Endothelial cell of umbilical vein (primary cell): Measurements from ENCODE around the gene ZNF764. TPM values are rescaled to one million over a fixed set of nuclear protein-coding genes. Genes with fewer than 3 reads are reported as not detected.
A peak's percentile ranks its signal among the peaks of the same experiment; 100 is the strongest.

Experiments used
- BruUV-seq: library from RNA; stranded (reverse); fragments of 400-500 nt; replicated peaks from 2 replicates; lab custom pipeline; 2021; lab: Mats Ljungman, UMichigan
- CTCF ChIA-PET: fragments of 300-600, 350-600 bp; sonication (Branson Sonifier 250); formaldehyde crosslinking; loops from one replicate; lab custom pipeline; 2021; ENCODE audit warnings: antibody characterized with exemption, inconsistent platforms; lab: Charles Lee
- POLR2A ChIA-PET: fragments of 300-600, 350-600 bp; sonication (Branson Sonifier 250); formaldehyde crosslinking; loops from one replicate; lab custom pipeline; 2021; ENCODE audit warnings: antibody characterized with exemption, inconsistent platforms; lab: Charles Lee
- DNase-seq: peaks from one replicate; pipeline ENCODE4 v3.0.0-alpha.2; 2011; ENCODE audit warnings: low read depth, low spot score
- FAIRE-seq: peaks from 2 replicates; lab custom pipeline; 2011; peaks lifted over from hg19 to GRCh38; lab: Jason Lieb, UNC
- H2AFZ ChIP-seq: 2 replicates; pipeline ENCODE4 v1.6.0; 2012; ENCODE audit warnings: low read depth, low read length, control low read depth, inconsistent platforms
- H3K27ac ChIP-seq: 2 replicates; pipeline ENCODE4 v1.5.1; 2011; ENCODE audit warnings: low read depth, mild to moderate bottlenecking, control low read depth, low read length, moderate library complexity; ENCODE audit not compliant: insufficient read depth
- H3K27me3 ChIP-seq, 2 experiments: 2 replicates each; pipeline versions ENCODE4 v1.6.0 to v1.6.1; 2011; ENCODE audit warnings: low read length in 2 of 2, mixed read lengths in 1 of 2; ENCODE audit not compliant: control insufficient read depth in 2 of 2, insufficient read depth in 2 of 2
- H3K36me3 ChIP-seq, 2 experiments: 2 replicates in 1 of 2; 3 replicates in 1 of 2; pipeline ENCODE4 v1.5.1; 2011; ENCODE audit warnings: low read length in 2 of 2, mild to moderate bottlenecking in 1 of 2, moderate library complexity in 1 of 2; ENCODE audit not compliant: control insufficient read depth in 2 of 2, insufficient read depth in 2 of 2; ENCODE audit errors: extremely low read depth in 1 of 2
- H3K4me1 ChIP-seq: 3 replicates; pipeline ENCODE4 v1.5.1; 2011; ENCODE audit warnings: mild to moderate bottlenecking, low read length; ENCODE audit not compliant: control insufficient read depth, insufficient read depth; ENCODE audit errors: extremely low read depth
- H3K4me2 ChIP-seq: 2 replicates; pipeline ENCODE4 v1.6.1; 2011; ENCODE audit warnings: low read length, control low read depth, mixed read lengths; ENCODE audit not compliant: insufficient read depth
- H3K4me3 ChIP-seq, 3 experiments: fragments of 200-600 bp in 1 of 3; sonication (generic), shearing (Covaris generic) in 1 of 3; replicated peaks in 1 of 3; 2 replicates each; pipeline ENCODE4 v1.5.1; 2011 to 2016; ENCODE audit warnings: control low read depth in 3 of 3, low read length in 3 of 3, mild to moderate bottlenecking in 2 of 3, inconsistent platforms in 1 of 3, low read depth in 1 of 3, moderate library complexity in 1 of 3; ENCODE audit not compliant: insufficient read depth in 1 of 3
- H3K79me2 ChIP-seq: 2 replicates; pipeline ENCODE4 v1.6.0; 2012; ENCODE audit warnings: low read length, inconsistent platforms; ENCODE audit not compliant: control insufficient read depth, insufficient read depth
- H3K9ac ChIP-seq: replicated peaks from 2 replicates; pipeline ENCODE3; 2011; ENCODE audit warnings: low read length, control low read depth; ENCODE audit not compliant: insufficient read depth; ENCODE audit errors: extremely low read depth
- H3K9me1 ChIP-seq: replicated peaks from 3 replicates; pipeline ENCODE4 v1.6.0; 2011; ENCODE audit warnings: mild to moderate bottlenecking, low read length; ENCODE audit not compliant: control insufficient read depth, insufficient read depth; ENCODE audit errors: extremely low read depth
- H3K9me3 ChIP-seq: replicated peaks from 2 replicates; pipeline ENCODE4 v1.5.1; 2012; ENCODE audit warnings: low read length, inconsistent platforms; ENCODE audit not compliant: control insufficient read depth, insufficient read depth
- H4K20me1 ChIP-seq: replicated peaks from 2 replicates; pipeline ENCODE3; 2011; ENCODE audit warnings: mild to moderate bottlenecking, low read length; ENCODE audit not compliant: control insufficient read depth, insufficient read depth; ENCODE audit errors: extremely low read depth
- EZH2 ChIP-seq: IDR thresholded peaks from 2 replicates; pipeline ENCODE4 v1.6.1; 2012; ENCODE audit warnings: borderline replicate concordance, low read depth, mild to moderate bottlenecking, moderate library complexity, low read length, inconsistent platforms; ENCODE audit not compliant: severe bottlenecking
- FOS ChIP-seq: IDR thresholded peaks from 2 replicates; pipeline ENCODE4 v1.6.1; 2011; ENCODE audit warnings: mild to moderate bottlenecking, low read length, moderate library complexity, borderline replicate concordance; ENCODE audit not compliant: insufficient read depth
- GATA2 ChIP-seq: IDR thresholded peaks from 2 replicates; pipeline ENCODE4 v1.7.0; 2011; ENCODE audit warnings: low read depth, mild to moderate bottlenecking, moderate library complexity, mixed read lengths, low read length; ENCODE audit not compliant: insufficient read length, insufficient read depth
- JUN ChIP-seq: IDR thresholded peaks from 2 replicates; pipeline ENCODE4 v1.6.1; 2011; ENCODE audit warnings: borderline replicate concordance, low read depth; ENCODE audit not compliant: insufficient read length, insufficient read depth
- MYC ChIP-seq: IDR thresholded peaks from one replicate; pipeline ENCODE4 v1.6.1; 2011; ENCODE audit warnings: mild to moderate bottlenecking, low read depth, low read length
- POLR2A ChIP-seq: IDR thresholded peaks from 2 replicates; pipeline ENCODE4 v1.6.1; 2012; ENCODE audit warnings: low read depth, mild to moderate bottlenecking, control low read depth, low read length
- POLR2AphosphoS5 ChIP-seq: IDR thresholded peaks from 2 replicates; pipeline ENCODE4 v1.6.1; 2012; ENCODE audit warnings: low read depth, mild to moderate bottlenecking, control low read depth, low read length, moderate library complexity; ENCODE audit not compliant: insufficient read depth
- dilution Hi-C: fragments of 300-500 bp; cut with MboI; formaldehyde crosslinking; loops from one replicate; pipeline ENCODE4 v1.15.0; 2019; ENCODE audit warnings: low sequenced_read_pairs; ENCODE audit not compliant: extremely low pct_ligation_motif_present
- intact Hi-C: fragments of 100-400 bp; cut with micrococcal nuclease; formaldehyde crosslinking; loops from one replicate; pipeline ENCODE4 v1.10.0; 2022
- polyA plus RNA-seq, 4 experiments: library from polyadenylated mRNA; depleted of rRNA in 3 of 4; stranded (reverse) in 3 of 4; unstranded in 1 of 4; fragments of >200 nt; gene quantifications; 2 replicates each; pipeline versions ENCODE4 v1.2.1 to v1.2.3, GENCODE V29; 2011 to 2012; ENCODE audit warnings: missing spikeins in 1 of 4
- total RNA-seq: library from RNA; stranded (reverse); gene quantifications from 2 replicates; pipeline ENCODE4 v1.2.3, GENCODE V29; 2021
- TF ChIP-seq, protein P1 (sequence below), 2 donors: IDR thresholded peaks; 1 replicate in 1 of 2; 2 replicates in 1 of 2; pipeline ENCODE4 v1.5.1; 2011; ENCODE audit warnings: low read length in 2 of 2, mild to moderate bottlenecking in 2 of 2, moderate library complexity in 2 of 2, control low read depth in 1 of 2, inconsistent platforms in 1 of 2, low read depth in 1 of 2; ENCODE audit not compliant: insufficient read depth in 1 of 2; ENCODE audit errors: extremely low read depth in 1 of 2
- TF ChIP-seq, protein P2 (sequence below): IDR thresholded peaks from 2 replicates; pipeline ENCODE4 v1.6.1; 2011; ENCODE audit not compliant: insufficient read depth, insufficient read length

The ZNF764 gene
- total and polyA plus RNA-seq, 2 donors (not counting 3 experiments of a cell fraction or from before 2014, with no cell fraction given), result 5.0 to 12.1 TPM

DNA sequence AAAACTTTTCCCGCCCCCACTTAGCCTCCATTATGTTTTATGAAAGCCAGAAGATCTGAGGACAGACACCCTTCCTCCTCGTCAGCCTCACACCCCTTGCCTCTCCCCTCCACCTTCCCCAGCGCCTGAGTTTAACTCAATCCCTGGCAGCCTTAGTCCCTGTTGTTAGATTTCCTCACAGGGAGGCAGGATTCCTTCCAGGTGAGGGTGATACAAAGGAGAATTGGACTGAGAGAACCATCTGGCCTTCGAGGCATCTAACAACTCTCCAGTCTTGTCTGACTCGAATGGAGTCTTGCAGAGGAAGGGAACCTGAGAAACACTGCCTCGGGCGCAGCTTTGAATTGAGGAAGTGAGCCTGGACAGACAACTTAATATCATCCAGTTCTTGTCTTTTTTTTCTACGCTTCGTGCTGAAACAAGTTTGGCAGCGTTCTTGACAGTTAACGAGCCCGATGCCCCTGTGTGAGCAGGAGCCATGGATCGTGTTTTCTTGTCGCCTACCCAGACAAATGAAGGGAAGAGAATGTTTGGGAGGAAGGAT is 30.5 kb downstream of the ZNF764 start:
- TF ChIP-seq JUN, result no peak
- no peak for TF ChIP-seq POLR2AphosphoS5
- TF ChIP-seq FOS, result no peak
- TF ChIP-seq POLR2A, result no peak
- TF ChIP-seq GATA2, result no peak
- TF ChIP-seq, protein P1, sequence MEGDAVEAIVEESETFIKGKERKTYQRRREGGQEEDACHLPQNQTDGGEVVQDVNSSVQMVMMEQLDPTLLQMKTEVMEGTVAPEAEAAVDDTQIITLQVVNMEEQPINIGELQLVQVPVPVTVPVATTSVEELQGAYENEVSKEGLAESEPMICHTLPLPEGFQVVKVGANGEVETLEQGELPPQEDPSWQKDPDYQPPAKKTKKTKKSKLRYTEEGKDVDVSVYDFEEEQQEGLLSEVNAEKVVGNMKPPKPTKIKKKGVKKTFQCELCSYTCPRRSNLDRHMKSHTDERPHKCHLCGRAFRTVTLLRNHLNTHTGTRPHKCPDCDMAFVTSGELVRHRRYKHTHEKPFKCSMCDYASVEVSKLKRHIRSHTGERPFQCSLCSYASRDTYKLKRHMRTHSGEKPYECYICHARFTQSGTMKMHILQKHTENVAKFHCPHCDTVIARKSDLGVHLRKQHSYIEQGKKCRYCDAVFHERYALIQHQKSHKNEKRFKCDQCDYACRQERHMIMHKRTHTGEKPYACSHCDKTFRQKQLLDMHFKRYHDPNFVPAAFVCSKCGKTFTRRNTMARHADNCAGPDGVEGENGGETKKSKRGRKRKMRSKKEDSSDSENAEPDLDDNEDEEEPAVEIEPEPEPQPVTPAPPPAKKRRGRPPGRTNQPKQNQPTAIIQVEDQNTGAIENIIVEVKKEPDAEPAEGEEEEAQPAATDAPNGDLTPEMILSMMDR (IDR thresholded peaks at IDR 0.05; ENCODE audit: extremely low read depth in 1 of 2, insufficient read depth in 1 of 2, low read depth in 1 of 2, low read length in 2 of 2), result no peak
- TF ChIP-seq, protein P2, sequence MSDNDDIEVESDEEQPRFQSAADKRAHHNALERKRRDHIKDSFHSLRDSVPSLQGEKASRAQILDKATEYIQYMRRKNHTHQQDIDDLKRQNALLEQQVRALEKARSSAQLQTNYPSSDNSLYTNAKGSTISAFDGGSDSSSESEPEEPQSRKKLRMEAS, result no peak
- no peak for TF ChIP-seq EZH2
- TF ChIP-seq MYC, result no peak
- CTCF ChIA-PET, result interaction anchor here (0.8 to 1.2 kb wide), 8 partner anchors 8 to 81 kb away, joined by 3 to 14 read pairs (median 4); partner anchors contain the start of gene ZNF764
- H3K9me3 ChIP-seq, result no peaks in the 10 kb centered on the region
- peaks cover 4% of the 10 kb centered on the region for H3K4me1 ChIP-seq
- BruUV-seq, result TSS peak; percentile 52
- H3K36me3 ChIP-seq, result peaks cover 0 to 2% of the 10 kb centered on the region in 2 experiments
- no peak for FAIRE-seq
- H3K79me2 ChIP-seq, result no peaks in the 10 kb centered on the region
- no peaks in the 10 kb centered on the region for H3K9me1 ChIP-seq
- no peaks in the 10 kb centered on the region for H3K27me3 ChIP-seq
- peak overlapping the region; percentile 58 for H3K4me2 ChIP-seq
- peak overlapping the region; percentile 46 for H3K9ac ChIP-seq
- DNase-seq, result no peak
- dilution Hi-C loops (no loop called here), intact Hi-C loops (loop anchor here (1.0 to 5.0 kb wide), 8 partner anchors 31 to 170 kb away; partner anchors contain the start of genes DCTPP1, FBRS, SRCAP and ZNF688)
- H3K4me3 ChIP-seq, result no peak overlapping the region
- peak overlapping the region; percentile 32 for H3K27ac ChIP-seq
- POLR2A ChIA-PET, result interaction anchor here (1.1 kb wide), 1 partner anchor 31 kb away, joined by 4 read pairs; the partner anchor contains the start of gene ZNF764
- H4K20me1 ChIP-seq, result no peaks in the 10 kb centered on the region
- H2AFZ ChIP-seq, result peak overlapping the region; percentile 79
